A673 (cell line): ENCODE data around the gene WSCD2.

Experiments used
- CTCF ChIP-seq: fragments of 300-800, 200-600 bp; sonication (generic); conservative IDR thresholded peaks from 2 replicates; pipeline ENCODE4 v1.5.1; 2017; ENCODE audit warnings: low read depth, mild to moderate bottlenecking, antibody characterized with exemption, low read length, moderate library complexity, mixed read lengths
- EZH2 ChIP-seq: fragments of 200-600 bp; sonication (generic); IDR thresholded peaks from 2 replicates; pipeline ENCODE4 v1.6.1; 2017; ENCODE audit warnings: borderline replicate concordance, low read depth, mild to moderate bottlenecking, mixed read lengths, antibody characterized with exemption, low read length; ENCODE audit not compliant: poor library complexity, severe bottlenecking

- no peak for TF ChIP-seq CTCF
- no peak for TF ChIP-seq EZH2
Observed at GRCh38 chr12:108126212-108126611, 2.9 kb upstream of the WSCD2 start.
